PC-3 (cell line): Measurements from ENCODE around the gene EPB41.

Experiments
- EZH2 ChIP-seq: fragments of 300-600 bp; sonication (generic); IDR thresholded peaks from one replicate; pipeline ENCODE4 v1.6.1; 2017; ENCODE audit warnings: antibody characterized with exemption, mild to moderate bottlenecking, low read length; ENCODE audit not compliant: unreplicated experiment
- EZH2phosphoT487 ChIP-seq: fragments of 300-600 bp; sonication (generic); IDR thresholded peaks from 2 replicates; pipeline ENCODE4 v1.6.1; 2018; ENCODE audit warnings: mild to moderate bottlenecking, antibody characterized with exemption, low read length, borderline replicate concordance
- TF ChIP-seq, protein P1 (sequence below): fragments of 300-600 bp; sonication (generic); conservative IDR thresholded peaks from 2 replicates; pipeline ENCODE4 v1.5.1; 2017; ENCODE audit warnings: antibody characterized with exemption, low read depth, mild to moderate bottlenecking, low read length

DNA sequence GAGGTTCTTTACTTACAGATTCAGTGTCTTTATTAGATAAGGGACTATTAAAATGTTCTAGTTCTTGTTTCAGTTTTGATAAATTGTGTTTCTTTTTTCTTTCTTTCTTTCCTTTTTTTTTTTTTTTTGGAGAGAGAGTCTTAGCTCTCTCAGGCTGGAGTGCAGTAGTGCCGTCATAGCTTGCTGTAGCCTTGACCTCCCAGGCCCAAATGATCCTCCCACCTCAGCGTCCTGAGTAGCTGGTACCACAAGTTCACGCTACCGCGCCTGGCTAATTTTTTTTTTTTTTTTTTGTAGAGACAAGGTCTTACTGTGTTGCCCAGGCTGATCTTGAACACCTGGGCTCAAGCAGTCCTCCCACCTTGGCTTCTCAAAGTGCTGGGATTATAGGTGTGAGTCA lies 132.8 kb downstream of the EPB41 start:
- TF ChIP-seq, protein P1, sequence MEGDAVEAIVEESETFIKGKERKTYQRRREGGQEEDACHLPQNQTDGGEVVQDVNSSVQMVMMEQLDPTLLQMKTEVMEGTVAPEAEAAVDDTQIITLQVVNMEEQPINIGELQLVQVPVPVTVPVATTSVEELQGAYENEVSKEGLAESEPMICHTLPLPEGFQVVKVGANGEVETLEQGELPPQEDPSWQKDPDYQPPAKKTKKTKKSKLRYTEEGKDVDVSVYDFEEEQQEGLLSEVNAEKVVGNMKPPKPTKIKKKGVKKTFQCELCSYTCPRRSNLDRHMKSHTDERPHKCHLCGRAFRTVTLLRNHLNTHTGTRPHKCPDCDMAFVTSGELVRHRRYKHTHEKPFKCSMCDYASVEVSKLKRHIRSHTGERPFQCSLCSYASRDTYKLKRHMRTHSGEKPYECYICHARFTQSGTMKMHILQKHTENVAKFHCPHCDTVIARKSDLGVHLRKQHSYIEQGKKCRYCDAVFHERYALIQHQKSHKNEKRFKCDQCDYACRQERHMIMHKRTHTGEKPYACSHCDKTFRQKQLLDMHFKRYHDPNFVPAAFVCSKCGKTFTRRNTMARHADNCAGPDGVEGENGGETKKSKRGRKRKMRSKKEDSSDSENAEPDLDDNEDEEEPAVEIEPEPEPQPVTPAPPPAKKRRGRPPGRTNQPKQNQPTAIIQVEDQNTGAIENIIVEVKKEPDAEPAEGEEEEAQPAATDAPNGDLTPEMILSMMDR = no peak
- TF ChIP-seq EZH2 = no peak
- TF ChIP-seq EZH2phosphoT487 = no peak
